IMR-90 (cell line): Measurements from ENCODE around the gene PSMD6. TPM values are rescaled to one million over a fixed set of nuclear protein-coding genes. Genes with fewer than 3 reads are reported as not detected.

ENCODE experiments used
- ATAC-seq: fragments of 200-7000 bp; cut with Tn5 transposase; 2 replicates; pipeline ENCODE4 v1.9.1; 2020; ENCODE audit warnings: low read depth, mild to moderate bottlenecking, moderate library complexity
- BruUV-seq: library from RNA; stranded (reverse); fragments of 400-500 nt; replicated peaks from 2 replicates; lab custom pipeline; 2021; lab: Mats Ljungman, UMichigan
- CTCF ChIA-PET: fragments of 300-600 bp; formaldehyde crosslinking; extraction: SDS; loops from one replicate; lab custom pipeline; 2021; ENCODE audit warnings: antibody characterized with exemption; lab: Yijun Ruan, JAX
- POLR2A ChIA-PET: fragments of 300-600 bp; sonication (Branson Sonifier 250); formaldehyde crosslinking; loops from one replicate; lab custom pipeline; 2022; ENCODE audit warnings: antibody characterized with exemption; ENCODE audit not compliant: unreplicated experiment; lab: Charles Lee
- DNase-seq: peaks from one replicate; pipeline ENCODE4 v3.0.0; 2013
- H2AFZ ChIP-seq: replicated peaks from 2 replicates; pipeline ENCODE3; 2013; ENCODE audit warnings: low read length, mild to moderate bottlenecking; ENCODE audit not compliant: poor library complexity
- H2AK5ac ChIP-seq: 2 replicates; pipeline ENCODE4 v1.6.1; 2013; ENCODE audit warnings: low read depth, low read length, inconsistent platforms
- H2AK9ac ChIP-seq: replicated peaks from 2 replicates; pipeline ENCODE3; 2013; ENCODE audit warnings: mild to moderate bottlenecking, low read depth, low read length, moderate library complexity; ENCODE audit not compliant: poor library complexity
- H2BK120ac ChIP-seq: 2 replicates; pipeline ENCODE4 v1.6.1; 2013; ENCODE audit warnings: low read depth, low read length, inconsistent platforms
- H2BK15ac ChIP-seq: 3 replicates; pipeline ENCODE4 v1.6.1; 2013; ENCODE audit warnings: low read depth, low read length, inconsistent platforms
- H2BK20ac ChIP-seq: 2 replicates; pipeline ENCODE4 v1.6.1; 2013; ENCODE audit warnings: low read depth, mild to moderate bottlenecking, inconsistent platforms, low read length, moderate library complexity
- H2BK5ac ChIP-seq: 2 replicates; pipeline ENCODE4 v1.6.1; 2013; ENCODE audit warnings: mild to moderate bottlenecking, low read depth, low read length, inconsistent platforms; ENCODE audit not compliant: poor library complexity, severe bottlenecking
- H3K14ac ChIP-seq: replicated peaks from 2 replicates; pipeline ENCODE4 v1.6.1; 2013; ENCODE audit warnings: low read depth, low read length, inconsistent platforms
- H3K18ac ChIP-seq: 2 replicates; pipeline ENCODE4 v1.6.1; 2013; ENCODE audit warnings: low read depth, low read length, control low read depth
- H3K23ac ChIP-seq: 2 replicates; pipeline ENCODE4 v1.6.1; 2013; ENCODE audit warnings: low read depth, low read length, inconsistent platforms
- H3K27ac ChIP-seq: 2 replicates; pipeline ENCODE4 v1.5.1; 2013; ENCODE audit warnings: mild to moderate bottlenecking, control low read depth, low read length; ENCODE audit not compliant: insufficient read depth
- H3K27me3 ChIP-seq: 2 replicates; pipeline ENCODE4 v1.6.1; 2013; ENCODE audit warnings: low read length; ENCODE audit not compliant: control insufficient read depth, insufficient read depth
- H3K36me3 ChIP-seq: 2 replicates; pipeline ENCODE4 v1.6.1; 2013; ENCODE audit warnings: low read length, mixed read lengths; ENCODE audit not compliant: control insufficient read depth, insufficient read depth
- H3K4ac ChIP-seq: 2 replicates; pipeline ENCODE4 v1.6.1; 2013; ENCODE audit warnings: low read depth, low read length, inconsistent platforms
- H3K4me1 ChIP-seq: 2 replicates; pipeline ENCODE4 v1.6.1; 2013; ENCODE audit warnings: low read length, mixed read lengths; ENCODE audit not compliant: control insufficient read depth, insufficient read depth
- H3K4me2 ChIP-seq: 2 replicates; pipeline ENCODE4 v1.6.1; 2013; ENCODE audit warnings: low read depth, mild to moderate bottlenecking, control low read depth, low read length, moderate library complexity
- H3K4me3 ChIP-seq: 2 replicates; pipeline ENCODE4 v1.5.1; 2013; ENCODE audit warnings: low read depth, mild to moderate bottlenecking, control low read depth, low read length, moderate library complexity; ENCODE audit not compliant: insufficient read depth
- H3K56ac ChIP-seq: 2 replicates; pipeline ENCODE4 v1.6.1; 2013; ENCODE audit warnings: low read length, inconsistent platforms; ENCODE audit not compliant: insufficient read depth; ENCODE audit errors: extremely low read depth
- H3K79me1 ChIP-seq, 2 experiments: 2 replicates each; pipeline ENCODE4 v1.6.1; 2013; ENCODE audit warnings: low read length in 2 of 2, inconsistent platforms in 1 of 2, low read depth in 1 of 2
- H3K9ac ChIP-seq: 2 replicates; pipeline ENCODE4 v1.6.1; 2013; ENCODE audit warnings: low read depth, low read length, control low read depth
- H3K9me1 ChIP-seq: 2 replicates; pipeline ENCODE4 v1.6.1; 2013; ENCODE audit warnings: low read length, inconsistent platforms; ENCODE audit not compliant: insufficient read depth
- H3K9me3 ChIP-seq: 2 replicates; pipeline ENCODE4 v1.6.1; 2013; ENCODE audit warnings: low read length; ENCODE audit not compliant: control insufficient read depth, insufficient read depth
- H4K20me1 ChIP-seq: 2 replicates; pipeline ENCODE4 v1.6.1; 2013; ENCODE audit warnings: low read length, inconsistent platforms; ENCODE audit not compliant: insufficient read depth
- H4K5ac ChIP-seq: 2 replicates; pipeline ENCODE4 v1.6.1; 2013; ENCODE audit warnings: mild to moderate bottlenecking, low read depth, low read length, control low read depth
- H4K8ac ChIP-seq, 2 experiments: 2 replicates each; pipeline ENCODE4 v1.6.1; 2013; ENCODE audit warnings: low read depth in 2 of 2, low read length in 2 of 2, control low read depth in 1 of 2, inconsistent platforms in 1 of 2
- H4K91ac ChIP-seq: 2 replicates; pipeline ENCODE4 v1.6.1; 2013; ENCODE audit warnings: low read depth, low read length, inconsistent platforms; ENCODE audit not compliant: insufficient read depth
- BHLHE40 ChIP-seq: fragments of 150-350 bp; IDR thresholded peaks from 2 replicates; pipeline ENCODE4 v1.6.1; 2016; ENCODE audit warnings: mild to moderate bottlenecking, low read depth, low read length
- CHD1 ChIP-seq: IDR thresholded peaks from 2 replicates; pipeline ENCODE4 v1.6.1; 2012; ENCODE audit warnings: low read depth, low read length, improper control_type of control experiment
- FOS ChIP-seq: fragments of 150-350 bp; IDR thresholded peaks from 2 replicates; pipeline ENCODE4 v1.6.1; 2016; ENCODE audit warnings: low read depth, low read length
- RAD21 ChIP-seq: IDR thresholded peaks from 2 replicates; pipeline ENCODE4 v1.6.1; 2012; ENCODE audit warnings: low read length, improper control_type of control experiment
- RCOR1 ChIP-seq: IDR thresholded peaks from 2 replicates; pipeline ENCODE4 v1.6.1; 2012; ENCODE audit warnings: mild to moderate bottlenecking, low read length, improper control_type of control experiment; ENCODE audit not compliant: insufficient replicate concordance
- SMC3 ChIP-seq: fragments of 150-350 bp; IDR thresholded peaks from 2 replicates; pipeline ENCODE4 v1.6.1; 2016; ENCODE audit warnings: low read depth, mild to moderate bottlenecking, antibody characterized with exemption, low read length, moderate library complexity
- USF2 ChIP-seq: fragments of 150-350 bp; IDR thresholded peaks from 2 replicates; pipeline ENCODE4 v1.6.1; 2017; ENCODE audit warnings: mild to moderate bottlenecking, antibody characterized with exemption, low read length, low read depth
- WGBS, 2 experiments: methylation state at CpG; one replicate each; pipeline versions ENCODE4 v1.1.5 to v1.1.7; 2013; ENCODE audit warnings: missing lambda C conversion rate in 2 of 2; ENCODE audit not compliant: insufficient read length in 1 of 2; ENCODE audit errors: extremely low coverage in 2 of 2; 5-methylcytosine and 5-hydroxymethylcytosine counted together
- dilution Hi-C: fragments of 300-500 bp; cut with HindIII; formaldehyde crosslinking; loops from one replicate; pipeline ENCODE4 v1.14.3; 2018; ENCODE audit warnings: low sequenced_read_pairs; ENCODE audit not compliant: unreplicated experiment
- in situ Hi-C: fragments of 300-500 bp; cut with MboI; formaldehyde crosslinking; loops from 3 replicates; pipeline ENCODE4 v1.14.3; 2019; ENCODE audit warnings: low sequenced_read_pairs, inconsistent platforms, mixed read lengths
- intact Hi-C: fragments of 100-400 bp; cut with micrococcal nuclease; formaldehyde crosslinking; loops from 2 replicates; pipeline ENCODE4 v1.10.0; 2022
- polyA plus RNA-seq, 3 experiments: library from polyadenylated mRNA; depleted of rRNA; stranded (reverse); fragments of >200 nt; gene quantifications; 2 replicates each; pipeline ENCODE4 v1.2.3, GENCODE V29; 2012; ENCODE audit warnings: low replicate concordance in 1 of 3
- total RNA-seq: library from RNA; depleted of rRNA; stranded (reverse); fragments of >200 nt; gene quantifications from 2 replicates; pipeline ENCODE4 v1.2.3, GENCODE V29; 2012
- TF ChIP-seq, protein P1 (sequence below): conservative IDR thresholded peaks from 2 replicates; pipeline ENCODE4 v1.5.1; 2012; ENCODE audit warnings: mild to moderate bottlenecking, low read depth, low read length, improper control_type of control experiment

Gene PSMD6
- total and polyA plus RNA-seq, 2 of the 4 experiments (the other 2 are of a cell fraction), result 86.6 to 91.8 TPM

GRCh38 chr3:64063983-64064438, 40.7 kb upstream of the PSMD6 start:
- dilution Hi-C loops, result no loop called here
- Histone ChIP-seq H2BK15ac (no peak overlapping the region), H3K23ac (no peak overlapping the region), H3K4me2 (no peak overlapping the region), H3K14ac (no peak overlapping the region), H3K4me3 (no peak overlapping the region), H3K4me1 (peaks cover 5% of the 10 kb centered on the region; the same call in 1 of the 2 replicates), H4K20me1 (no peaks in the 10 kb centered on the region), H2BK120ac (no peak overlapping the region), H3K27me3 (no peaks in the 10 kb centered on the region), H3K18ac (no peak overlapping the region), H2BK20ac (no peak overlapping the region), H3K9me1 (no peaks in the 10 kb centered on the region), H3K27ac (no peak overlapping the region), H3K56ac (no peak overlapping the region), H2AK9ac (no peak overlapping the region), H3K9ac (no peak overlapping the region), H2AK5ac (no peak overlapping the region; the same call in 1 of the 2 replicates), H2AFZ (no peak overlapping the region), H3K9me3 (no peaks in the 10 kb centered on the region), H3K36me3 (no peaks in the 10 kb centered on the region), H4K5ac (no peak overlapping the region), H4K8ac (no peak overlapping the region), H3K79me1 (no peaks in the 10 kb centered on the region), H2BK5ac (no peak overlapping the region), H3K4ac (no peak overlapping the region), H4K91ac (no peak overlapping the region)
- WGBS, 2 experiments, result 71% methylated on average over 1 of the region's 2 CpGs; no CpG with 5 or more reads in 1 of the 2 experiments
- ATAC-seq (no peak), DNase-seq (no peak)
- in situ Hi-C loops, result no loop called here
- intact Hi-C loops, result no loop called here
- POLR2A ChIA-PET, result no interaction called here
- TF ChIP-seq FOS (no peak), BHLHE40 (no peak), CHD1 (no peak), RAD21 (no peak), RCOR1 (no peak), USF2 (no peak), SMC3 (no peak)
- TF ChIP-seq, protein P1, sequence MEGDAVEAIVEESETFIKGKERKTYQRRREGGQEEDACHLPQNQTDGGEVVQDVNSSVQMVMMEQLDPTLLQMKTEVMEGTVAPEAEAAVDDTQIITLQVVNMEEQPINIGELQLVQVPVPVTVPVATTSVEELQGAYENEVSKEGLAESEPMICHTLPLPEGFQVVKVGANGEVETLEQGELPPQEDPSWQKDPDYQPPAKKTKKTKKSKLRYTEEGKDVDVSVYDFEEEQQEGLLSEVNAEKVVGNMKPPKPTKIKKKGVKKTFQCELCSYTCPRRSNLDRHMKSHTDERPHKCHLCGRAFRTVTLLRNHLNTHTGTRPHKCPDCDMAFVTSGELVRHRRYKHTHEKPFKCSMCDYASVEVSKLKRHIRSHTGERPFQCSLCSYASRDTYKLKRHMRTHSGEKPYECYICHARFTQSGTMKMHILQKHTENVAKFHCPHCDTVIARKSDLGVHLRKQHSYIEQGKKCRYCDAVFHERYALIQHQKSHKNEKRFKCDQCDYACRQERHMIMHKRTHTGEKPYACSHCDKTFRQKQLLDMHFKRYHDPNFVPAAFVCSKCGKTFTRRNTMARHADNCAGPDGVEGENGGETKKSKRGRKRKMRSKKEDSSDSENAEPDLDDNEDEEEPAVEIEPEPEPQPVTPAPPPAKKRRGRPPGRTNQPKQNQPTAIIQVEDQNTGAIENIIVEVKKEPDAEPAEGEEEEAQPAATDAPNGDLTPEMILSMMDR, result no peak
- no TSS peak for BruUV-seq
- CTCF ChIA-PET, result interaction anchor here (1.5 kb wide), 1 partner anchor 10 kb away, joined by 3 read pairs; no protein-coding TSS in a partner anchor
